Measurements from ENCODE around the gene CLCA2. TPM values are rescaled to one million over a fixed set of nuclear protein-coding genes. Genes with fewer than 3 reads are reported as not detected.
A peak's percentile ranks its signal among the peaks of the same experiment; 100 is the strongest.

Gene CLCA2
- total RNA-seq, 1 donor from 2014 or later, result 15.3 TPM

GRCh38 chr1:86445919-86446318 lies 21.9 kb downstream of the CLCA2 start:
- TF ChIP-seq, protein P1, sequence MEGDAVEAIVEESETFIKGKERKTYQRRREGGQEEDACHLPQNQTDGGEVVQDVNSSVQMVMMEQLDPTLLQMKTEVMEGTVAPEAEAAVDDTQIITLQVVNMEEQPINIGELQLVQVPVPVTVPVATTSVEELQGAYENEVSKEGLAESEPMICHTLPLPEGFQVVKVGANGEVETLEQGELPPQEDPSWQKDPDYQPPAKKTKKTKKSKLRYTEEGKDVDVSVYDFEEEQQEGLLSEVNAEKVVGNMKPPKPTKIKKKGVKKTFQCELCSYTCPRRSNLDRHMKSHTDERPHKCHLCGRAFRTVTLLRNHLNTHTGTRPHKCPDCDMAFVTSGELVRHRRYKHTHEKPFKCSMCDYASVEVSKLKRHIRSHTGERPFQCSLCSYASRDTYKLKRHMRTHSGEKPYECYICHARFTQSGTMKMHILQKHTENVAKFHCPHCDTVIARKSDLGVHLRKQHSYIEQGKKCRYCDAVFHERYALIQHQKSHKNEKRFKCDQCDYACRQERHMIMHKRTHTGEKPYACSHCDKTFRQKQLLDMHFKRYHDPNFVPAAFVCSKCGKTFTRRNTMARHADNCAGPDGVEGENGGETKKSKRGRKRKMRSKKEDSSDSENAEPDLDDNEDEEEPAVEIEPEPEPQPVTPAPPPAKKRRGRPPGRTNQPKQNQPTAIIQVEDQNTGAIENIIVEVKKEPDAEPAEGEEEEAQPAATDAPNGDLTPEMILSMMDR (IDR thresholded peaks at IDR 0.05; ENCODE audit: insufficient read depth, low read length, severe bottlenecking), result no peak
- H3K27me3 ChIP-seq (ENCODE audit: control insufficient read depth, insufficient read depth, low read length), result no peaks in the 10 kb centered on the region
- H3K4me3 ChIP-seq (ENCODE audit: low read depth, low read length), result no peak overlapping the region
- H3K36me3 ChIP-seq (ENCODE audit: control insufficient read depth, insufficient read depth, low read length), result peaks cover 12% of the 10 kb centered on the region
- DNase-seq (ENCODE audit: low read depth), result no peak
- no peak for FAIRE-seq

- TF ChIP-seq, protein P1 (IDR thresholded peaks at IDR 0.05; ENCODE audit: insufficient read depth, low read length, severe bottlenecking), result no peak
- no peak for DNase-seq (ENCODE audit: low read depth)
- no peak overlapping the region for H3K4me3 ChIP-seq (ENCODE audit: low read depth, low read length)
- no peak for FAIRE-seq
- H3K36me3 ChIP-seq (ENCODE audit: control insufficient read depth, insufficient read depth, low read length), result peaks cover 11% of the 10 kb centered on the region
- H3K27me3 ChIP-seq (ENCODE audit: control insufficient read depth, insufficient read depth, low read length), result no peaks in the 10 kb centered on the region
Measured at GRCh38 chr1:86447198-86447790, 23.3 kb downstream of the CLCA2 start.

DNA sequence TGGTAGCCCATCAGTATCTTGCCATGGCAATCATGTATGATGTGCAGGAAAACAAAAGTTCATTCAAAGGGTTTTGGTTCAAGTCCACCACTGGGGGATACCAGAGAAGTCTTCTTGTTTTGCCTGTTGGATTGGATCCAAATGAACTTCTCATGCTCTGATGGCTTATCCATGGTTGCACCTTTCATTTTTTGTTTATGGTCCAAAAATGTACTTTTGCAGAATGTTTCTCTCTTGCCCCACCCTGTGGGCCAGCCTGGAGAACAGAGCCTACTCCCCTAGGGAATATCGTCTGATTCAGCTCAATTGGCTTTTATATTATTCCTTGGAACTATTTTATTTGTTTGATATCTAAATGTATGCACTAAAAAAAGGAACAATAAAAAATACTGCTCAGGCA lies 24.7 kb downstream of the CLCA2 start:
- FAIRE-seq (peak; percentile 60), DNase-seq (ENCODE audit: low read depth) (no peak)
- Histone ChIP-seq H3K4me3 (ENCODE audit: low read depth, low read length) (no peak overlapping the region), H3K36me3 (ENCODE audit: control insufficient read depth, insufficient read depth, low read length) (peaks cover 13% of the 10 kb centered on the region), H3K27me3 (ENCODE audit: control insufficient read depth, insufficient read depth, low read length) (no peaks in the 10 kb centered on the region)
- TF ChIP-seq, protein P1 (IDR thresholded peaks at IDR 0.05; ENCODE audit: insufficient read depth, low read length, severe bottlenecking), result no peak

GRCh38 chr1:86449103-86449502 lies 25.1 kb downstream of the CLCA2 start:
- TF ChIP-seq, protein P1 (IDR thresholded peaks at IDR 0.05; ENCODE audit: insufficient read depth, low read length, severe bottlenecking), result no peak
- H3K27me3 ChIP-seq (ENCODE audit: control insufficient read depth, insufficient read depth, low read length), result no peaks in the 10 kb centered on the region
- H3K36me3 ChIP-seq (ENCODE audit: control insufficient read depth, insufficient read depth, low read length), result peaks cover 13% of the 10 kb centered on the region
- H3K4me3 ChIP-seq (ENCODE audit: low read depth, low read length), result no peak overlapping the region
- FAIRE-seq (no peak), DNase-seq (ENCODE audit: low read depth) (no peak)

DNA sequence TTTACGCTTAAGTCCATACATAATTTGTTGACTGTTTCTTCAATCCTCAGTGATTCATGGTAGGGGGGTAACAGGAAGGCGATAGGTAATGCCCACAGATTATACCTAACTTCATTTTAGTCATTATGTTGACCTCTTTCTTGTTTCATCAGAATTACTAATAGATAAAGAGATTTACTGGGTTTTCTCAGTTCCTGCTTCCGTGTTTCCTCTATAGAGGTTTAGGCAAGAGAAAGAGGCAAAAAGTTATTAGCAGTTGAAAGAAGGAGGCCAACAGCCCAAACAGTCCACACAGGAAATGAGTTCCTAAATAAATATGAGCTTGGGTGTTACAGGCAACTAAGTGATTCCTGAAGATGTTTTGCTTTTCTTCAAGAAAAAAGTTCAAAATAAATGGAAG lies 26.9 kb downstream of the CLCA2 start:
- TF ChIP-seq, protein P1 (IDR thresholded peaks at IDR 0.05; ENCODE audit: insufficient read depth, low read length, severe bottlenecking), result no peak
- DNase-seq (ENCODE audit: low read depth) (no peak), FAIRE-seq (no peak)
- Histone ChIP-seq H3K4me3 (ENCODE audit: low read depth, low read length) (no peak overlapping the region), H3K27me3 (ENCODE audit: control insufficient read depth, insufficient read depth, low read length) (no peaks in the 10 kb centered on the region), H3K36me3 (ENCODE audit: control insufficient read depth, insufficient read depth, low read length) (peaks cover 16% of the 10 kb centered on the region)

DNA sequence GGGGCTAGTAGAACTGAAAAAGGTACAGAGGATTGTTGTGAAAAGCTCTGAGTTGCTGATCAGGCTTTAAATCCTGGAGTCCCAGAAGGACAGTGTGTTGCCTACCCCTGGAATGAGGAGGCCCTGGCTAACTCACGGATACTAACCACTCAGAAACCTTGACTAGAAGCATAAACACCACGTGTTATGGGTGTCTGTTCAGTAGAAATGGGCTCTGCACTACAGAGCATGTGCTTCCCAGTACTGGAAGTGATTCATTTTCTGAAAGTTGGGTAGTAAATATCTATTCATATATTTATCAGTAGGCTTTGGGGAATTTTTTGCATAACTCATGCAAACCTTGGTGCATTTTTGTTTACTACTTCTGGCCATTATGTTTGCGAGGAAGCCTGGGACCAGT lies 29.7 kb downstream of the CLCA2 start:
- TF ChIP-seq, protein P1 (IDR thresholded peaks at IDR 0.05; ENCODE audit: insufficient read depth, low read length, severe bottlenecking), result no peak
- no peak overlapping the region for H3K4me3 ChIP-seq (ENCODE audit: low read depth, low read length)
- no peak for FAIRE-seq
- DNase-seq (ENCODE audit: low read depth), result no peak
- peaks cover 9% of the 10 kb centered on the region for H3K36me3 ChIP-seq (ENCODE audit: control insufficient read depth, insufficient read depth, low read length)
- H3K27me3 ChIP-seq (ENCODE audit: control insufficient read depth, insufficient read depth, low read length), result no peaks in the 10 kb centered on the region
